ENCODE data around the gene FOXL1. TPM values are rescaled to one million over a fixed set of nuclear protein-coding genes. Genes with fewer than 3 reads are reported as not detected.

The FOXL1 gene
- polyA plus RNA-seq, 1 donor (not counting 4 experiments of a cell fraction or from before 2014, with no cell fraction given): 0.10 TPM

- H3K27me3 ChIP-seq (ENCODE audit: control insufficient read depth, extremely low read depth, insufficient read depth, low read length): peaks cover 92% of the 10 kb centered on the region
- FAIRE-seq (no peak), DNase-seq (ENCODE audit: low read depth, low spot score) (no peak)
- H2AFZ ChIP-seq (ENCODE audit: control insufficient read depth, low read length): no peak overlapping the region
- no peak overlapping the region for H3K4me3 ChIP-seq (ENCODE audit: control insufficient read depth in 2 of 3, extremely low read depth in 1 of 3, insufficient read depth in 2 of 3, low read depth in 1 of 3, low read length in 3 of 3)
- H3K4me1 ChIP-seq (ENCODE audit: control insufficient read depth, extremely low read depth, insufficient read depth, low read length): peaks cover 13% of the 10 kb centered on the region
- dilution Hi-C loops (cut with MboI; ENCODE audit: extremely low pct_ligation_motif_present, low sequenced_read_pairs): loop anchor here (25.0 kb wide), 1 partner anchor 694 kb away; no protein-coding TSS in a partner anchor
- H3K27ac ChIP-seq (ENCODE audit: control insufficient read depth, insufficient read depth, low read length): no peak overlapping the region
- H3K9me3 ChIP-seq (ENCODE audit: control insufficient read depth, low read depth, low read length): no peaks in the 10 kb centered on the region
- H3K9me1 ChIP-seq (ENCODE audit: control insufficient read depth, extremely low read depth, insufficient read depth, low read length): no peaks in the 10 kb centered on the region
- H3K36me3 ChIP-seq (ENCODE audit: control insufficient read depth in 2 of 2, extremely low read depth in 1 of 2, insufficient read depth in 2 of 2, low read length in 2 of 2): no peaks in the 10 kb centered on the region
- H3K79me2 ChIP-seq (ENCODE audit: control insufficient read depth, insufficient read depth, low read length): no peaks in the 10 kb centered on the region
- peak; percentile 78 for TF ChIP-seq EZH2 (IDR thresholded peaks at IDR 0.05; ENCODE audit: low read length)
- peak in 1 of 3 experiments; percentile 20 for TF ChIP-seq CTCF (optimal IDR thresholded peaks at IDR 0.05 in 1 of 3, IDR thresholded peaks at IDR 0.05 in 1 of 3, conservative IDR thresholded peaks at IDR 0.05 in 1 of 3; ENCODE audit: extremely low read depth in 1 of 3, insufficient read depth in 2 of 3, low read length in 3 of 3)
- no peak overlapping the region for H3K4me2 ChIP-seq (ENCODE audit: control insufficient read depth, extremely low read depth, insufficient read depth, low read depth, low read length)
- no peak overlapping the region for H3K9ac ChIP-seq (ENCODE audit: control insufficient read depth, extremely low read depth, insufficient read depth, low read length)
- H4K20me1 ChIP-seq (ENCODE audit: control insufficient read depth, extremely low read depth, insufficient read depth, low read length): no peaks in the 10 kb centered on the region
These were observed 10.4 kb upstream of the FOXL1 start for GRCh38 chr16:86567701-86568581.

DNA sequence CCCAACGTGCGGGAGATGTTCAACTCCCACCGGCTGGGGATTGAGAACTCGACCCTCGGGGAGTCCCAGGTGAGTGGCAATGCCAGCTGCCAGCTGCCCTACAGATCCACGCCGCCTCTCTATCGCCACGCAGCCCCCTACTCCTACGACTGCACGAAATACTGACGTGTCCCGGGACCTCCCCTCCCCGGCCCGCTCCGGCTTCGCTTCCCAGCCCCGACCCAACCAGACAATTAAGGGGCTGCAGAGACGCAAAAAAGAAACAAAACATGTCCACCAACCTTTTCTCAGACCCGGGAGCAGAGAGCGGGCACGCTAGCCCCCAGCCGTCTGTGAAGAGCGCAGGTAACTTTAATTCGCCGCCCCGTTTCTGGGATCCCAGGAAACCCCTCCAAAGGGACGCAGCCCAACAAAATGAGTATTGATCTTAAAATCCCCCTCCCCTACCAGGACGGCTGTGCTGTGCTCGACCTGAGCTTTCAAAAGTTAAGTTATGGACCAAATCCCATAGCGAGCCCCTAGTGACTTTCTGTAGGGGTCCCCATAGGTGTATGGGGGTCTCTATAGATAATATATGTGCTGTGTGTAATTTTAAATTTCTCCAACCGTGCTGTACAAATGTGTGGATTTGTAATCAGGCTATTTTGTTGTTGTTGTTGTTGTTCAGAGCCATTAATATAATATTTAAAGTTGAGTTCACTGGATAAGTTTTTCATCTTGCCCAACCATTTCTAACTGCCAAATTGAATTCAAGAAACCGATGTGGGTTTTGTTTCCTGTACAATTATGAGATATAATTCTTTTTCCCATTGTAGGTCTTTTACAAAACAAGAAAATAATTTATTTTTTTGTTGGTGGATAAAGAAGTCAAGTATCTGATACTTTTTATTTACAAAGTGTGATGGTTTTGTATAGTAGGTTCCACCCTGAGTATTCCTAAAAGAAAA is 9.4 kb upstream of the FOXL1 start:
- H3K27me3 ChIP-seq (ENCODE audit: control insufficient read depth, extremely low read depth, insufficient read depth, low read length): peaks cover 94% of the 10 kb centered on the region
- H3K4me3 ChIP-seq (ENCODE audit: control insufficient read depth in 2 of 3, extremely low read depth in 1 of 3, insufficient read depth in 2 of 3, low read depth in 1 of 3, low read length in 3 of 3): no peak overlapping the region
- no peaks in the 10 kb centered on the region for H3K79me2 ChIP-seq (ENCODE audit: control insufficient read depth, insufficient read depth, low read length)
- no peak overlapping the region for H2AFZ ChIP-seq (ENCODE audit: control insufficient read depth, low read length)
- DNase-seq (ENCODE audit: low read depth, low spot score) (no peak), FAIRE-seq (no peak)
- H3K36me3 ChIP-seq (ENCODE audit: control insufficient read depth in 2 of 2, extremely low read depth in 1 of 2, insufficient read depth in 2 of 2, low read length in 2 of 2): no peaks in the 10 kb centered on the region
- H3K4me2 ChIP-seq (ENCODE audit: control insufficient read depth, extremely low read depth, insufficient read depth, low read depth, low read length): no peak overlapping the region
- H3K4me1 ChIP-seq (ENCODE audit: control insufficient read depth, extremely low read depth, insufficient read depth, low read length): peaks cover 7% of the 10 kb centered on the region
- no peak overlapping the region for H3K9ac ChIP-seq (ENCODE audit: control insufficient read depth, extremely low read depth, insufficient read depth, low read length)
- H3K27ac ChIP-seq (ENCODE audit: control insufficient read depth, insufficient read depth, low read length): no peak overlapping the region
- dilution Hi-C loops (cut with MboI; ENCODE audit: extremely low pct_ligation_motif_present, low sequenced_read_pairs): loop anchor here (25.0 kb wide), 1 partner anchor 693 kb away; no protein-coding TSS in a partner anchor
- no peaks in the 10 kb centered on the region for H3K9me3 ChIP-seq (ENCODE audit: control insufficient read depth, low read depth, low read length)
- TF ChIP-seq CTCF (optimal IDR thresholded peaks at IDR 0.05 in 1 of 3, IDR thresholded peaks at IDR 0.05 in 1 of 3, conservative IDR thresholded peaks at IDR 0.05 in 1 of 3; ENCODE audit: extremely low read depth in 1 of 3, insufficient read depth in 2 of 3, low read length in 3 of 3) (no peak), EZH2 (IDR thresholded peaks at IDR 0.05; ENCODE audit: low read length) (peak; percentile 94)
- no peaks in the 10 kb centered on the region for H4K20me1 ChIP-seq (ENCODE audit: control insufficient read depth, extremely low read depth, insufficient read depth, low read length)
- H3K9me1 ChIP-seq (ENCODE audit: control insufficient read depth, extremely low read depth, insufficient read depth, low read length): no peaks in the 10 kb centered on the region

All from keratinocyte (primary cell).